ENCODE results near the gene FAM20A. TPM values are rescaled to one million over a fixed set of nuclear protein-coding genes. Genes with fewer than 3 reads are reported as not detected.

Gene FAM20A
- total RNA-seq, 2 donors from 2014 or later, result 0.42 TPM; not detected in 1

DNA sequence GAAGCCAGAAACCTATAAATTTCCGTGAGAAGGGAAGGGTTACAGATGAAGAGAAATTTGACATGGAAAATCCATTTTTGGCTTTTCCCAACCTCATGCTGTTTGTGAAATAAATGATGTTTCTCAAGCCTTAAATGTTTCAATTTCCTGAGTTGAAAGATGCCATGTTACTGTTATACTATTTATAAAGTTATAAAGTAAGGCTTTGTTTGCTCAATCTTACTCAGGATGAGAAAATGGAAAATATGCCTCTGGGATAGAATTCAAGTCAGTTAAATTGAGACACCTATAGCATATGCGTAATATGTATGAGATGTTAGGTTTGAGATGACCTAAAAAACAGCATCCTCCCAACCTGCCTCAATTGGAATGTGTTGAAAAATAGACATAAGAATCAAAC is 19.9 kb upstream of the FAM20A start:
- Mint-ChIP-seq H3K4me3 (no peak overlapping the region), H3K36me3 (ENCODE audit: low read depth) (peaks cover 5% of the 10 kb centered on the region)

DNA sequence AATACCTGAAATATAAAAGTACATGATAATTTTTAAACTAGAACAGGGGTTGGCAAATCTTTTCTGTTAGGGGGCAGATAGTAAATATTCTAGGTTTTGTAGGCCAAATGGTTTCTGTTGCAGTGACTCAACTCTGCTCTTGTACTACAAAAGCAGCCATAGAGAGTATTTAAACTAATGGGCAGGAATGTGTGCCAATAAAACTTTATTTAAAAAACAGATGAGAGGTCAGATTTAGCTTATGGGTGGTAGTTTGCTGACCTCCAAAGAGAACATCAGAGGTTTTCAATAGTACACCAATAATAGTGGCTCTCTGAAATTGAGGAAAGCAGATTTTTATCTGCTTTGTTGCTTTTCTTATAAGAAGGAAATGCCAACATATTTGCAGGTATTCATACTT is 15.2 kb upstream of the FAM20A start:
- Mint-ChIP-seq H3K27me3 (peaks cover 37% of the 10 kb centered on the region), H3K4me3 (no peak overlapping the region), H3K36me3 (ENCODE audit: low read depth) (peaks cover 3% of the 10 kb centered on the region), H3K27ac (no peak overlapping the region), H3K4me1 (no peaks in the 10 kb centered on the region)
- H3K9me3 ChIP-seq (ENCODE audit: control insufficient read depth, low read length, poor library complexity, severe bottlenecking), result no peaks in the 10 kb centered on the region
- ATAC-seq, result no peak
- DNase-seq, result no peak

More for the DNA sequence above, 19.9 kb upstream of the FAM20A start:
- no peaks in the 10 kb centered on the region for H3K9me3 ChIP-seq (ENCODE audit: control insufficient read depth, low read length, poor library complexity, severe bottlenecking)
- no peak for DNase-seq
- ATAC-seq, result no peak
- Mint-ChIP-seq H3K27ac (no peak overlapping the region), H3K4me1 (no peaks in the 10 kb centered on the region), H3K27me3 (peaks cover 17% of the 10 kb centered on the region)

DNA sequence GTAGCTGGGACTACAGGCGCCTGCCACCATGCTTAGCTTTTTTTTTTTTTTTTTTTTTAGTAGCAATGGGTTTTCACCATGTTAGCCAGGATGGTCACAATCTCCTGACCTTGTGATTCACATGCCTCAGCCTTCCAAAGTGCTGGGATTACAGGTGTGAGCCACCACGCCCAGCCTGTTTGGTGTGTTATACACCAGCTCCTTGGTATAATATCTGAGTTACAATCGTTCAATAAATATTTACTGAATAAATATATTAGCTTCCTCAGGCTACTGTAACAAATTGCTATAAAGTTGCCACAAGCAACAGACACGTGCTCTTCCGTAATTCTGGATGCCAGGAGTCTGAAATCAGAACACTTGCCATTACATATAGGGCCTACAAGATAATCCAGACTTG is 13.6 kb upstream of the FAM20A start:
- ATAC-seq (no peak), DNase-seq (no peak)
- peaks cover 7% of the 10 kb centered on the region for H3K9me3 ChIP-seq (ENCODE audit: control insufficient read depth, low read length, poor library complexity, severe bottlenecking)
- no peak overlapping the region for H3K4me3 Mint-ChIP-seq
- H3K4me1 Mint-ChIP-seq, result no peaks in the 10 kb centered on the region
- H3K36me3 Mint-ChIP-seq (ENCODE audit: low read depth), result no peaks in the 10 kb centered on the region
- H3K27me3 Mint-ChIP-seq, result peaks cover 37% of the 10 kb centered on the region
- no peak overlapping the region for H3K27ac Mint-ChIP-seq

DNA sequence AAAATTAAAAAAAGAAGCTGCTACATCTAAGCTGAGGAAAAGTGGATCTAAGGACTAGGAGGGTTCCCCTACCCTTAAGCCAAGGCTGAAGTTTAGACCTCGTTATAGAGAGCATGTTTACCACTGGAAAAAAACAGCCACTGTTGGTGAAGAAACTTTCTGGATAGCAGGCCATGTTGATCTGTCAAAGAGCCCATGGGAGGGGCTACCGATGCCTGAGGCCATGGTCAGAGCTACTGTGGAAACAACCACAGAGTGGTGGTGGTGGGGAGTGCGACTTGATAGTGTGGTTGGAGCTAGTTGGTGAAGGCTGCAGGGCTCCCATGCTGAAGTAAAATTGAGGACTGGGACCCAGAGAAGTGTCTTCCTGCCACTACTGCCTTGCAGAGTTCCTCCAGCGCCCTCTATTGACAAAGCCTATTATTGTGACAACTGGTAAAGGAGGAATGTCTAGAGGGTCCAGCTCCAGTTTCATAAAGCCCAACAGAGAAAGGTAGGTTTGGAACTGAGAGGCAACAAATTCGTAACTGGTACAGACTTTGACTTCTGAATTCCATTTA is 12.7 kb upstream of the FAM20A start:
- H3K4me1 Mint-ChIP-seq, result no peaks in the 10 kb centered on the region
- no peaks in the 10 kb centered on the region for H3K36me3 Mint-ChIP-seq (ENCODE audit: low read depth)
- peaks cover 31% of the 10 kb centered on the region for H3K27me3 Mint-ChIP-seq
- no peak for DNase-seq
- no peak overlapping the region for H3K27ac Mint-ChIP-seq
- H3K4me3 Mint-ChIP-seq, result no peak overlapping the region
- peak; percentile 39 for ATAC-seq
- peaks cover 7% of the 10 kb centered on the region for H3K9me3 ChIP-seq (ENCODE audit: control insufficient read depth, low read length, poor library complexity, severe bottlenecking)

DNA sequence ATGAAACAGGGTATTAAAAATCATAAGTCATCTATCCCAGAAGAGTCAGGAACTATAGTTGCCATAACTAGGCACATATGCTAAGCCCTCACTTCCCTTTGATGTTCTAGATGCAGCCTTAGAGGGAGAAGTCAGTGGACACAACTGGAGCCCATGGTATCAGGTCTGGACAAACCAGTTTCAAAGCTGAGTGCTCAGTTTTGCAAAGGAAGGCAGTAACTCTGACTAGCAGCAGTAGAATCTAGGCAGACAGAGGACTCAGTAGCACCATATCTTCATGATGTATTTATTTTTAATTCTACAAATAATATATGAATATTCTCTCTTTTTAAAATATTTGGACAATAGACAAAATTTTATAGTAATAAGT is 11.7 kb upstream of the FAM20A start:
- DNase-seq (no peak), ATAC-seq (no peak)
- Mint-ChIP-seq H3K4me3 (no peak overlapping the region), H3K27ac (no peak overlapping the region), H3K36me3 (ENCODE audit: low read depth) (no peaks in the 10 kb centered on the region), H3K4me1 (no peaks in the 10 kb centered on the region), H3K27me3 (peaks cover 24% of the 10 kb centered on the region)
- H3K9me3 ChIP-seq (ENCODE audit: control insufficient read depth, low read length, poor library complexity, severe bottlenecking), result peaks cover 7% of the 10 kb centered on the region

DNA sequence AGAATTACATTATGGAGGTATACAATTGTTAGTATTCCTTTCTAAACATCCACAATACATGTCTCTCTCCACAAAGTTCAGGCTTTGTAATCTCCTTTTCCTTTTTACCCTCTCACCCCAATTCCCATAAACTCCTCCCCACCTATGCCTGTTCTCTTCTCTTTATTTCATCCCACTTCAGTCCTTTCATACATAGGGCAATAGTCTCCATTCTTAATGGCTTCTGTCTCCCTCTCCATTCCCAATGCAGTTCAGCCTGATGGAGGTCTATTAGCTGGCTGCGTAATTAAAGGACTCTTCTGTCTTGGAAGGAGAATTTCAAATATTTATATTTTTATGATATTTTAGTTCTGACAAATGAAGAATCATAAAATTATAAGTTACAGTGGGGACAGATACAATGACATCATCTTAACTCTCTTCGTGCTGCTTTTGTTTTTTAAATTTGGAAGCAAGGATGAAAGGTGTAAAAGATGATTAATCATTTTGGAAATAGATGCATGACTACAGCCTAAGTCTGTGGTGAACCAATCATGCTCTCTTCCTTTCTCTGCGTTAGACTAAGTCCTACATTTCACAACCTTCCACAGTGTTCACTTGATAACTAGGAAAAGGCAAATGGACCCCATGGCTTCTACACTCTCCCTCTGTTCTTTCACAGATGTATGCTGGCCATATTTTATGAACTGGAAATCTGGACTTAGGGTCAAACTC is 11.2 kb upstream of the FAM20A start:
- Mint-ChIP-seq H3K27me3 (peaks cover 20% of the 10 kb centered on the region), H3K27ac (no peak overlapping the region), H3K36me3 (ENCODE audit: low read depth) (no peaks in the 10 kb centered on the region), H3K4me3 (no peak overlapping the region), H3K4me1 (no peaks in the 10 kb centered on the region)
- DNase-seq, result no peak
- peaks cover 7% of the 10 kb centered on the region for H3K9me3 ChIP-seq (ENCODE audit: control insufficient read depth, low read length, poor library complexity, severe bottlenecking)
- ATAC-seq, result no peak

DNA sequence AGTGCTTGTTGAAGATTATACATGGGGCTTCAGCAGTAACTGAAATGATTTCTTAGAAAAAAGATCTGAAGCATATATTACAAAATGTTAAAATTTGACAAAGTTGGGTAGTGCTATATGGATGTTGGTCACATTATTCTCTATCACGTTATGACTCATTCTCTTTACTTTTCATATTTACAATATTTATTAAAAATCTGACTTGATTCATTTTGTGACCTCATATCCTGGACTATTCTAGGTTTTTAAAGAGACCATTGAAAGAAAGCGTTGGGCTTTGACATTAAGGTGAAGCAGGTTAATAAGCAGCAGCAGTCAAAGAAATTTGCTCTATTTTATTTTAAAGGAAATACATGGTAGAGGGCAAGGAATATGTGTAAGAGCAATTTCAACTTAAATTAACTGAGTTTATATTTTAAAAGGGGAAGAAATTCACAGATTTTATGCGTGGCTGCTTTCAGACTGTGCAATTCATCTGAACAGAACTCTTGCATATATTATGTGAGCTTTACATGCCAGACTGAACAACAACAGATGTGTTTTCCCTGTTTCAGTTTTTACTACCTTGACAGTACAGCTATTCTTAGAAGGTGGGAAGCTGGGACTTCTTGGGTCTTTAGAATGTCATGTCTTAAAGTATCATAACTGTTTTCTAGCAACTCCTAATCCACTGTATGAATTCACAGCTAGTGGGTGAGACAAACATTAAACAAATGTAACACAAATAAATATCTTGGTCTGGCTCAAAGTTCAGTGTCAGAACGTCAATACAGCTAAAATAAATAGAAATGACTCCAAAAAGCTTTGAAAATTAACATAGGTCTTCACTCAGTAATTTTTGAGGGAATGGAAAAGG is 10.4 kb upstream of the FAM20A start:
- Mint-ChIP-seq H3K4me1 (no peaks in the 10 kb centered on the region), H3K27ac (no peak overlapping the region), H3K36me3 (ENCODE audit: low read depth) (no peaks in the 10 kb centered on the region), H3K4me3 (no peak overlapping the region), H3K27me3 (peaks cover 20% of the 10 kb centered on the region)
- no peak for ATAC-seq
- DNase-seq, result no peak
- peaks cover 7% of the 10 kb centered on the region for H3K9me3 ChIP-seq (ENCODE audit: control insufficient read depth, low read length, poor library complexity, severe bottlenecking)

DNA sequence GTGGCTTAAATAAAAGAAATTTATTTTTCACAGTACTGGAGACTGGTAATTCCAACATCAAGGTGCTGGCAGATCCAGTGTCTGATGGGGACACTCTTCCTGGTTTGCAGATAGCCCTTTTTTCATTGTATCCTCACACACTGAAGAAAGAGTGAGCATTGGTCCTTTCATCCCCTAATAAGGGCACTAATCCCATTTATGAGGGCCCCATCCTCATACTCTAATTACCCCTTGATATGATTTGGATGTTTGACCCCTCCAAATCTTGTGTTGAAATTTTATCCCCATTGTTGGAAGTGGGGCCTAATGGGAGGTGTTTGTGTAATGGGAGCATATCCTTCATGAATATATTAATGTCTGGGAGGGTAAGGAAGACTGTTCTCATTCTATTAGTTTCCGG is 9.4 kb upstream of the FAM20A start:
- no peak for DNase-seq
- H3K9me3 ChIP-seq (ENCODE audit: control insufficient read depth, low read length, poor library complexity, severe bottlenecking), result peaks cover 7% of the 10 kb centered on the region
- H3K36me3 Mint-ChIP-seq (ENCODE audit: low read depth), result no peaks in the 10 kb centered on the region
- H3K4me1 Mint-ChIP-seq, result no peaks in the 10 kb centered on the region
- no peak overlapping the region for H3K27ac Mint-ChIP-seq
- H3K4me3 Mint-ChIP-seq, result no peak overlapping the region
- no peak for ATAC-seq
- peaks cover 18% of the 10 kb centered on the region for H3K27me3 Mint-ChIP-seq

DNA sequence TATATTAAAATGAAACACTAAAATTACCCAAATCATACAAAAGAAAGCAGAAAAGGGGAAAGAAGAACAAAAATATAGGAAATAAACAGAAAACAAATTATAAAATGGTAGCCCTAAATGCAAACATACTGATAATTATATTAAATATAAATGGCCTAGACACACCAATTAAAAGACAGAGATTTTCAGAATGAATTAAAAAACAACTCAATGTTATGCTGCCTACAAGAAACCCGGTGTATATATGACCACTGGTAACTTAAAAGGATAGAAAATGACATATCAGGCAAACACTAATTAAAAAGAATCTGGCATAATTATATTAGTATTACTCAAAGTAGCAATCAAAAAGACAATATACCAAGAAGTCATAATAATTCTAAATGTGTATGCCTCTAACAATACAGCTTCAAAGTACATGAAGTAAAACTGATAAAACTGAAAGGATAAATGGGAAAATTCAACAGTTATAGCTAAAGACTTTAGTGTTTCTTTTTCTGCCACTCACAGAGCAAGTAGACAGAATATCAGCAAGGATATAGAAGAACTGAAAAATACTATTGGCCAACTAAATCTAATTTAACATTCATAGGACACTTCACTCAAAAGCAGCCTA is 7.5 kb upstream of the FAM20A start:
- H3K9me3 ChIP-seq (ENCODE audit: control insufficient read depth, low read length, poor library complexity, severe bottlenecking), result peaks cover 7% of the 10 kb centered on the region
- no peak for ATAC-seq
- Mint-ChIP-seq H3K27me3 (peaks cover 19% of the 10 kb centered on the region), H3K4me1 (no peaks in the 10 kb centered on the region), H3K36me3 (ENCODE audit: low read depth) (no peaks in the 10 kb centered on the region), H3K27ac (no peak overlapping the region), H3K4me3 (no peak overlapping the region)
- no peak for DNase-seq

DNA sequence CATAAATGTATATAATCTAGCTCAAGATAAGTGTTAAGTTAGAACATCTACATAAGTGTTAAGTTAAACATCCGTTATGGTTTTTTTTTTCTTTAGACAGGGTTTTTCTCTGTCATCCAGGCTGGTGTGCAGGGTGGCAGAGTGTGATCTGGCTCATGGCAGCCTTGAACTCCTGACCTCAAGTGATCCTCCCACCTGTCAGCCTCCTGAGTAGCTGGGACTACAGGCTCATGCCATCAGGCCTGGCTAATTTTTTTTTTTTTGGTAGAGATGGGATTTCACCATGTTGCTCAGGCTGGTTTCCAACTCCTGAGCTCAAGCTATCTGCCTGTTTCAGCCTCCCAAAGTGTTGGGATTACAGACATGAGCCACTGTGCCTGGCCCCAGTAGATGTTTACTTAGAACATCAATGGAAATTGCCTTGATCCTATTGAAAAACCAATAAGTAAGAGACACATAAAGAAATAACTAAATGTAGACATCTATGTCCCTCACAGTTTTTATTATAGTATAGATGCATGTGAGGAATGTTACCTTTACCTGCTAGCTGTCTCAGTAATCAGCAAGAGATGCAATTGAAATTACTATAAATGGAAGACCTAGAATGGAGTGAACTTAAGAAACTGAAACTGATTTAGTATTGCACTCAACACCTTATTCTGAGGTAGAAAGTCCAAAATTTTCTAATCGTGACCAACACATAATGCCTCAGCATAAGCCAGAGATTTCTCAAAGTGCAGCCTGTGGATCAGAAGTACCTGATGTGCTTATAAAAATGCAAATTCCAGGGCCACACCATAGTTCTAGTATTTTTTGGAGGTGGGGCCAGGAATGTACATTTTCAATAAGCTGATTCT is 5.5 kb upstream of the FAM20A start:
- Mint-ChIP-seq H3K36me3 (ENCODE audit: low read depth) (peaks cover 3% of the 10 kb centered on the region), H3K4me1 (no peaks in the 10 kb centered on the region), H3K4me3 (no peak overlapping the region), H3K27ac (no peak overlapping the region), H3K27me3 (peaks cover 24% of the 10 kb centered on the region)
- DNase-seq (no peak), ATAC-seq (no peak)
- H3K9me3 ChIP-seq (ENCODE audit: control insufficient read depth, low read length, poor library complexity, severe bottlenecking), result peaks cover 7% of the 10 kb centered on the region

DNA sequence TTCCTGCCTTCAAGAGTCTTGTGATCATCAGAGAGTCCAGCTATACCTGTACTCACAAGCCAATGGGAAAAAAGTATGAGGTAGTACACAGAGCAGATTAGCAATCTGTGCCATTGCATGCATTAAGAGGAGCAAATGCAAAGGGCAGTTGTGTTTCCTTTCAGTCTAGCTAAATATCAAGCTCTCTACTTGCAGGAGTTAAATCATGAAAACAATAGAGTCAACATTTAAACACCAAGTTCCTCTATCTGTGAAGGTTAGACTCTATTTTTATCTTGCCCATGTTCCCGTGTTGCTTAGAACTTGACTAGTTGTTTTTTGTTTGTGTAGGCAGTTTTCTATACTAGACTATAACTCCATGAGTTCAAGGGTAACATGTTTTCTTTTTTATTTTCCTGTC is 4.7 kb upstream of the FAM20A start:
- Mint-ChIP-seq H3K27me3 (peaks cover 29% of the 10 kb centered on the region), H3K36me3 (ENCODE audit: low read depth) (peaks cover 3% of the 10 kb centered on the region), H3K4me1 (peaks cover 5% of the 10 kb centered on the region), H3K27ac (no peak overlapping the region), H3K4me3 (no peak overlapping the region)
- DNase-seq (no peak), ATAC-seq (no peak)
- H3K9me3 ChIP-seq (ENCODE audit: control insufficient read depth, low read length, poor library complexity, severe bottlenecking), result peaks cover 7% of the 10 kb centered on the region

DNA sequence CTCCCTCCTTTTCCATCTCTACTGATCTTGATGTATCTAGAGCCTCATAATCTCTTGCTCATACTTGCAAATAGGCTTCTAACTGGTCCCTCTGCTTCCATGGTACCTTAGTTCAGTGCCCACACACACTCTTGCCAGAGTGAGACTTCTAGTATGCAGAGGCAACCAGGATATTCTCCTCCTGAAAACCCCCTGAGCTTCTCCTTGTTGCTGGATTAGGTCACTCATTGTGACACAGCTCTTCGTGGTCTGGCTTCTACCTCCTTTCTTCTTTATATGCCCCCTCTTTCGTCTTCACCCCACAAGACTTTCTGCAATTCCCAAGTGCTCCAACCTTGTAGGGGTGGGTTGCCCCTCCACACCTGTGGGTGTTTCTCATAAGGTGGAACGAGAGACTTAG is 2.5 kb upstream of the FAM20A start:
- H3K9me3 ChIP-seq (ENCODE audit: control insufficient read depth, low read length, poor library complexity, severe bottlenecking), result no peaks in the 10 kb centered on the region
- DNase-seq, result no peak
- Mint-ChIP-seq H3K36me3 (ENCODE audit: low read depth) (peaks cover 5% of the 10 kb centered on the region), H3K27me3 (peaks cover 42% of the 10 kb centered on the region), H3K4me3 (no peak overlapping the region), H3K4me1 (peaks cover 7% of the 10 kb centered on the region), H3K27ac (no peak overlapping the region)
- ATAC-seq, result no peak

All from T-helper 17 cell (primary cell).